SU-DHL-6 (cell line): Measurements from ENCODE around the gene MXD4.
"Not testable (repeated sequence)": the region's sequence is repeated elsewhere in the genome, so short reads cannot be mapped to it uniquely, and the experiment has no call there.

ENCODE experiments used
- H2AFZ ChIP-seq: fragments of 200-600 bp; sonication (generic); 2 replicates; pipeline ENCODE4 v1.6.1; 2014; ENCODE audit warnings: low read depth, mild to moderate bottlenecking, moderate library complexity, mixed read lengths, antibody characterized with exemption, low read length; ENCODE audit not compliant: severe bottlenecking
- H3F3A ChIP-seq: fragments of 200-600 bp; shearing (Covaris generic); 2 replicates; pipeline ENCODE4 v1.6.0; 2016; ENCODE audit warnings: antibody characterized with exemption, mild to moderate bottlenecking; ENCODE audit not compliant: insufficient read depth
- H3K27ac ChIP-seq: fragments of 200-600 bp; sonication (generic); 2 replicates; pipeline ENCODE4 v1.5.1; 2016; ENCODE audit warnings: low read depth, mild to moderate bottlenecking, low read length, moderate library complexity, mixed read lengths
- H3K27me3 ChIP-seq: fragments of 200-600 bp; sonication (generic), shearing (Covaris generic); 2 replicates; pipeline ENCODE4 v1.6.0; 2014; ENCODE audit warnings: mild to moderate bottlenecking, low read length
- H3K36me3 ChIP-seq: fragments of 200-600 bp; sonication (generic); 2 replicates; pipeline ENCODE4 v1.6.1; 2014; ENCODE audit warnings: mild to moderate bottlenecking, low read length, mixed read lengths
- H3K4me2 ChIP-seq: fragments of 300-600, 200-600 bp; shearing (Covaris generic), sonication (generic); 2 replicates; pipeline ENCODE4 v1.6.0; 2014; ENCODE audit warnings: low read length, low read depth, mild to moderate bottlenecking; ENCODE audit not compliant: poor library complexity, severe bottlenecking
- H3K4me3 ChIP-seq: fragments of 200-600 bp; sonication (generic); 2 replicates; pipeline ENCODE4 v1.5.1; 2014; ENCODE audit warnings: antibody characterized with exemption, low read length, mild to moderate bottlenecking, mixed read lengths; ENCODE audit not compliant: insufficient read depth, poor library complexity, severe bottlenecking
- H3K79me2 ChIP-seq: fragments of 200-600 bp; sonication (generic); 2 replicates; pipeline ENCODE4 v1.6.1; 2014; ENCODE audit warnings: mild to moderate bottlenecking, low read length, moderate library complexity; ENCODE audit not compliant: insufficient read depth
- H3K9ac ChIP-seq: fragments of 200-600 bp; sonication (generic); 2 replicates; pipeline ENCODE4 v1.7.0; 2014; ENCODE audit warnings: mild to moderate bottlenecking, low read length
- H3K9me2 ChIP-seq: fragments of 200-600 bp; sonication (generic); replicated peaks from 2 replicates; pipeline ENCODE4 v1.6.1; 2014; ENCODE audit warnings: low read length; ENCODE audit not compliant: insufficient read depth
- H3K9me3 ChIP-seq: fragments of 200-600 bp; sonication (generic); 2 replicates; pipeline ENCODE4 v1.6.1; 2014; ENCODE audit warnings: low read length, mixed read lengths; ENCODE audit not compliant: insufficient read depth
- H4K20me1 ChIP-seq: fragments of 200-600 bp; sonication (generic); 2 replicates; pipeline ENCODE4 v1.6.1; 2014; ENCODE audit warnings: low read depth, mild to moderate bottlenecking, antibody characterized with exemption, low read length, moderate library complexity, mixed read lengths
- CTCF ChIP-seq: fragments of 200-600 bp; sonication (generic); IDR thresholded peaks from one replicate; pipeline ENCODE4 v1.5.1; 2017; ENCODE audit warnings: antibody characterized with exemption, mild to moderate bottlenecking, low read length, moderate library complexity; ENCODE audit not compliant: insufficient read depth, poor library complexity, severe bottlenecking
- EZH2phosphoT487 ChIP-seq: fragments of 200-600 bp; sonication (generic), shearing (Covaris generic); conservative IDR thresholded peaks from 2 replicates; pipeline ENCODE4 v1.6.1; 2018; ENCODE audit warnings: mild to moderate bottlenecking, antibody characterized with exemption, low read length, moderate library complexity, mixed read lengths

MXD4 gene

GRCh38 chr4:2231082-2231481 is 30.8 kb downstream of the MXD4 start:
- peaks cover 10% of the 10 kb centered on the region for H3K79me2 ChIP-seq
- TF ChIP-seq CTCF (no peak), EZH2phosphoT487 (no peak)
- no peak overlapping the region for H2AFZ ChIP-seq
- no peaks in the 10 kb centered on the region for H3K9me2 ChIP-seq
- no peak overlapping the region for H3K9ac ChIP-seq
- H3K27me3 ChIP-seq = no peaks in the 10 kb centered on the region
- H3K9me3 ChIP-seq = no peaks in the 10 kb centered on the region
- H3K4me2 ChIP-seq = no peak overlapping the region
- no peaks in the 10 kb centered on the region; the same call in none of the 2 replicates for H4K20me1 ChIP-seq
- H3F3A ChIP-seq = peaks cover 9% of the 10 kb centered on the region; the same call in 1 of the 2 replicates
- H3K4me3 ChIP-seq = no peak overlapping the region
- peaks cover 33% of the 10 kb centered on the region for H3K36me3 ChIP-seq
- no peak overlapping the region for H3K27ac ChIP-seq

GRCh38 chr4:2226261-2226660 is 35.6 kb downstream of the MXD4 start:
- no peaks in the 10 kb centered on the region for H3K27me3 ChIP-seq
- no peaks in the 10 kb centered on the region for H3K9me2 ChIP-seq
- H3K9ac ChIP-seq = no peak overlapping the region
- H2AFZ ChIP-seq = no peak overlapping the region
- no peaks in the 10 kb centered on the region for H3K9me3 ChIP-seq
- no peak overlapping the region for H3K27ac ChIP-seq
- H4K20me1 ChIP-seq = no peaks in the 10 kb centered on the region; the same call in 1 of the 2 replicates
- no peaks in the 10 kb centered on the region for H3F3A ChIP-seq
- no peaks in the 10 kb centered on the region for H3K79me2 ChIP-seq
- H3K36me3 ChIP-seq = peaks cover 13% of the 10 kb centered on the region; the same call in 1 of the 2 replicates
- H3K4me3 ChIP-seq = no peak overlapping the region
- TF ChIP-seq CTCF (no peak), EZH2phosphoT487 (no peak)
- H3K4me2 ChIP-seq = no peak overlapping the region

- Histone ChIP-seq H3K27ac (no peak overlapping the region), H3K27me3 (no peaks in the 10 kb centered on the region), H3K4me3 (no peak overlapping the region), H3K9me2 (no peaks in the 10 kb centered on the region), H4K20me1 (no peaks in the 10 kb centered on the region; the same call in 1 of the 2 replicates), H3K79me2 (no peaks in the 10 kb centered on the region), H3K9ac (no peak overlapping the region), H3K4me2 (no peak overlapping the region), H3K9me3 (no peaks in the 10 kb centered on the region), H3F3A (peaks cover 6% of the 10 kb centered on the region; the same call in 1 of the 2 replicates), H3K36me3 (peaks cover 6% of the 10 kb centered on the region; the same call in 1 of the 2 replicates), H2AFZ (no peak overlapping the region)
- TF ChIP-seq CTCF (no peak), EZH2phosphoT487 (no peak)
Observed at GRCh38 chr4:2222838-2223237, 39.1 kb downstream of the MXD4 start.

- H2AFZ ChIP-seq, H3K27ac ChIP-seq, H3K4me2 ChIP-seq, H3K4me3 ChIP-seq, H4K20me1 ChIP-seq, H3F3A ChIP-seq, H3K36me3 ChIP-seq, H3K9ac ChIP-seq, H3K9me2 ChIP-seq, H3K9me3 ChIP-seq, H3K27me3 ChIP-seq, H3K79me2 ChIP-seq: not testable (repeated sequence)
Observed at GRCh38 chr4:2221378-2221777, 40.5 kb downstream of the MXD4 start.
